HG02678 (cell line): ENCODE measurements around the gene GALNT15.

Experiments
- ATAC-seq: cut with Tn5 transposase; IDR thresholded peaks from one replicate; pipeline ENCODE4 v1.9.1; 2021; ENCODE audit warnings: mild to moderate bottlenecking, moderate library complexity; ENCODE audit not compliant: unreplicated experiment

The GALNT15 gene

DNA sequence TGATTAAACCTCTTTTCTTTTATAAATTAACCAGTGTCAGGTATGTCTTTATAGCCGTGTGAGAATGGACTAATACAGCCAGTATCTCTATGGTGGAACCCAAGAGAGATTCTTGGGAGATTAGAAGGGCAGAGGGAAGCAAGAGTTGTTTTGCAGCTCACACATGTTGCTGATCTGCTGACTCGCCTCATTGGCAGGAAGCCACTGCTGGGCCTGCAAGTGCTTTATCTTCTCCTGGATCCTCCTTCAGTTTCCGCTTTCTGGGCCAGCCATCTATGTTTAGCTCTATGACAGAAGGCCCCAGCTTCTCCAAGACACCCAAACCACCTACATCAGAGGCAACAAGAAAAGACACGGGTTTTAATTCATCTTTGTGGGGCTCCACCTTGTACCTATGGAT lies 23.4 kb upstream of the GALNT15 start:
- no peak for ATAC-seq

- no peak for ATAC-seq
These were observed 6.3 kb upstream of the GALNT15 start for GRCh38 chr3:16168211-16168610.

GRCh38 chr3:16171009-16171408 lies 3.5 kb upstream of the GALNT15 start:
- no peak for ATAC-seq

DNA sequence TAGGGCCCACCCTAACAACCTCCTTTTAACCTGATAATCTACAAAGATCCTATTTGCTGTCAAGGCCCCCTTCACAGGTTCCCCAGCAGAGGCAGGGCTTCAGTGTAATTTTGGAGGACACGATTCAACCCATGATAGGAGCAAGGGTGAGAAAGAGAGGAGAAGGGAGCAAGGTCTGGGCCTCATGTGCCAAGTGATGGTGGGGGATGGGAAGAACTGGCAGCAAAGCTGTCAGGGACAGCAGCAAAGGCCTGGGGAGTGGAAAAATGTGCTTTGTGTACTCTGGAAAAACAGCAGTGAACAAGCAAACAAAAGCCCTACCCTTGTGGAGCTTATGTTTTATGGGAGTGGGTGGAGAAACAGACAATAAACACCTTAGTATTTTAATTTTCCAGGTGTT lies 2.7 kb upstream of the GALNT15 start:
- no peak for ATAC-seq

DNA sequence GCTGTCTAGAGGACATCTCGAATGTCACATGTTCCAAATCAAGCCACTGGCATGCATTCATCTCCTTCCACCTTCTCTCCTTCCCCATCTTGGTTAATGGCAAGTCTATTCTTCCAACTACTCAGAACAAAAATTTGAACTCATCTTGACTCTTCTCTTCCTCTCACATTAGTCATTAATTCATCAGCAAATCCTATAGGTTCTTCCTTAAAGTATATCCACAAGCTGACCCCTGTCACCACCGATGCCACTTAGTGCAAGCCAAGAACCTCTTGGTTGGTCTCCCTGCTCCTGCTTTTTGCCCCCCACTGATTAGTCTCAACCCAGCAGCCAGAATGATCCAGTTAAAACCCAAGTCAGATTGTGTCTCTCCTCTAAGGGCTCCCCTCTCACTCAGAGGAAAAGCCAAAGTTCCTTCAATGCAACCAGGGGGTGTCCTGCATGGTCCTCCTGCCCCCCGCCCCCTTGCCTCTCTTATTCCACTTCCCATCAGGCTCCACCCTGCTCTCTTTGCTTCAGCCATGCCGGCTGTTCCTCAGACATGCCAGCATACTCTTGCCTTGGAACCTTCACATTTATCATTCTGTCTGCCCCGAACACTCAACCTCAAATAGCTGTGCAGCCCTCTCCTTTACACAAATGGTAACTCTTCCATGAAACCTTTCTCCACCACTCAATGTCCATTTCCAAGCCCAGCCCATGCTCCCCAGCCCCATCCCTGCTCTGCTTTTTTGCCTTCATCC lies 1.0 kb upstream of the GALNT15 start:
- ATAC-seq, result no peak

- no peak for ATAC-seq
These were observed 489 bp upstream of the GALNT15 start for GRCh38 chr3:16174026-16174355.

GRCh38 chr3:16174976-16175901 lies 759 bp downstream of the GALNT15 start:
- no peak for ATAC-seq

GRCh38 chr3:16176391-16177030 lies 2.0 kb downstream of the GALNT15 start:
- no peak for ATAC-seq

- no peak for ATAC-seq
These were observed 2.9 kb downstream of the GALNT15 start for GRCh38 chr3:16177382-16177781.

DNA sequence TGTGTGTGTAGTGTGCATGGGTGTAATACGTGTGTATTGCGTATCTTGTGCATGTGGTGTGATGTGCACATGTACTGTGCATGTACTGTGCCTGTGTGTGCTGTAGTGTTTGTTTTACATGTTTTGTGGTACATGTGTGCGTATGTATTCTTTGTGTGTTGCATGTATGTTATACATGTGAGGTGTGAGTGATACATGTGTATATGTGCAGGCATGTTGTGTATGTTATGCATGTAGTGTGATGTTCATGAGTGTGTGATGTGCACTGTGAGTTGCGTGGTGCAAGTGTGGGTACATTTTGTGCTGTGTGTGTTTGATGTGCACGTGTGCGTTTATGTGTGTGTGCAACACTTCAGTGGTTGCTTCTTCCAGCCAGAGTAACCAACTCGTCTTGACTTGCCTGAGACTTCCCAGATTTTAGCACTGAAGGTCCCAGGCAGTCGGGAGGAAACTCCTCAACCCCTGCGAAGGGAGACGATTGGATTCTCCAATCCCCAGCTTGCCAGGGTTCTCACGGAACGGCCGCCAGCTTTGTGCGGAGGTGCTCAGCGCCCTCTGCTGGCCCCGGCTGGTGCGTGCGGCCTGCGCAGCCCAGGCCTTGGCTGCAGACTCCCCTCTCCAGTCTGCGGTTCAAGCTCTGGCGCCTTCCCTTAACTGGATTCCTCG lies 3.6 kb downstream of the GALNT15 start:
- ATAC-seq, result peak; percentile 79

- no peak for ATAC-seq
These were observed 4.1 kb downstream of the GALNT15 start for GRCh38 chr3:16178628-16178988.

GRCh38 chr3:16179261-16179660 lies 4.8 kb downstream of the GALNT15 start:
- no peak for ATAC-seq

DNA sequence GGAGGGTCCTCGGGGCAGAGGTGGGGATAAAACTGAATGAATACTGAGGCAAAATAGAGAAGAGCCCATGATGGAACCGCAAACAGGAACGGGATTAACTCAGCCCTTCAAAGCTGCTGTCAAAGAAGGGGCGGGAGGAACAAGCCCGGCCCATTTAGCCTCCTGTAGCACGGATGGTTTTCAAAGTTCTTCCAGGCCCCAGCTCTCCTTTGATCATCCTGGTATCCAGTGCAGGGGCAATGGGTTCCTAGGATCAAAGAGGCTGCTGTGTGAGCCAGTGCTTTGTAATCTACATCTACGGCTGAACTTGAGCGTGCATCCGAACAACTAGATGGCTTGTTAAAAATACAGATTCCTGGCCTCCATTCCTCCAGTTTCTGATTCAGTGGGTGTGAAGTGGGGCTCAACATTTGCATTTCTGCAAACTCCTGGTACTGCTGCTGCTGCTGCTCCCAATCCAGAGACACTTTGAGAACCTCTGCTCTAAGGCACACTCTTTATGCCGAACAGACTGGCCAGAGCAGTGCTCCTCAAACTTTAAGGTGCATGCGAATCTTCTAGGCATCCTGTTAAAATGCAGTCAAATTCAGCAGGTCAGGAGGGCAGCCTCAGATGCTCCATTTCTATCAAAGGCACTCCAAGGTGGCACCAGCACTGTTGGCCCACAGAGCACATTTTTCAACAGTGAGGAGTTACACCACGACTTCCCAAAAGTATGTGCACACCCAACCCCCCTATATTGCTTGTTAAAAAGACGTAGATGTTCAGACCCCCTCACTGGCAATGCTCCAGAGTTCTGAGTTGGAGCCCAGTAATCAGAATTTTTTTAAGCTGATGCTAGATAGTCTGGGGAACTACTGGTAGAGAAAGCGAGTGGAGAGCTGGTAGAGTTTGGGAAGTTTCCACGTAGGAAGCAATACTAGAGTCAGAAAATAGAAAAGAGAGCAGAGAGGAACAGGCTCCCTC lies 5.6 kb downstream of the GALNT15 start:
- ATAC-seq, result no peak

DNA sequence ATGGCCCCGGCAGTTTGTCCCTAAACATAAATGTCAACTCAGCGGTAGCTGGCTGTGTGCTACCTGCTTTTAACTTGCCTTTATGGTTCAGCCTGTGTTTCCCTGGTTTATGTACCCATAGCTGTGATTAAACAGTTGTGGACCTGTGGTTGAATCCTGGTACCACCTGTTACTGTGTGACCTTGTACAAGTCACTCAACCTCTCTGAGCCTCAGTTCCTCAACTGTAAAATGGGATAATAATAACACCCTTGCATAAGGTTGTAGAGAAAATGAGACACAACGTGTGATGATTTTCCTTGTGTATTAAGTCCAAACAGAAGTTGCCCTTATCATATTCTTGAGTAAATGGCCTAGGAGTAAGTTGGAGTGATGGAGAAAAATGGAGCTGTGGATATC lies 6.3 kb downstream of the GALNT15 start:
- ATAC-seq, result no peak

GRCh38 chr3:16181361-16181760 lies 6.9 kb downstream of the GALNT15 start:
- ATAC-seq, result no peak

- no peak for ATAC-seq
These were observed 7.7 kb downstream of the GALNT15 start for GRCh38 chr3:16182183-16182582.

- ATAC-seq, result no peak
These were observed 8.1 kb downstream of the GALNT15 start for GRCh38 chr3:16182612-16183011.

- no peak for ATAC-seq
These were observed 8.6 kb downstream of the GALNT15 start for GRCh38 chr3:16183082-16183481.

DNA sequence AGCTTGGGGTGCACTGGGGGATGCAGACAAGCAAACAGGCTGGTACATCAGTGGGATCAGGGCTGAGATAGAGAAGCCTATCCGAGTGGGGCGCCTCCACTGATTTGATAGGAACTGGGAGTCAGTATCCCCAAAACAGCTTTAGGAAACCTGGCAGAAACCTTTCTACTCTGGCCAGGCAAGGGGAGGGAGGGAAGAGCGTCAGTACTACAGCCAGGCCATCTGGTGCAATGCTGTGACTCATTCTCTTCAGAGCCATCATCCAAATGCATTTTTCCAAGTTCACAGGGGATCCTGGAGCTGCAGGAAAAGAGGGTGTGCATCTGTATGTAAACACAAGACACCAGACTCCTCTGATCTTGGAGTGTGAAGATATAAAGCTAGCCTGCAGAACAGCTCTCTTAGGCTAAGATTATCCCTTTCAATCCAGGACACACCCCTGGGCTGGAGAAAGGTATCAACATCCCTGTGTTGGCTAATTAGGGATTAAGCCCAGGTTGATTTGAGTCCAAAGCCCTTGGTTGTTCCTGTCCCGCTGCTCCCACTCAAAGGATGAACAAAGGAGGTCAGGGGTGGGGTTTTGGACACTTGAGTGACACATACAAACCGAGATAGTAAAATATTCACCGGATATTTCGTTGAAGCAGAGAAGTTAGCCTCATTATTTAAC lies 9.3 kb downstream of the GALNT15 start:
- no peak for ATAC-seq

- no peak for ATAC-seq
These were observed 11.6 kb downstream of the GALNT15 start for GRCh38 chr3:16186086-16186485.
